HepG2 (cell line): Measurements from ENCODE around the gene PRKN.

Experiments
- CTCF ChIP-seq: sonication (generic); formaldehyde crosslinking; IDR thresholded peaks from 2 replicates; pipeline ENCODE4 v1.5.0; 2020; ENCODE audit warnings: mild to moderate bottlenecking, missing genetic modification reagents, moderate library complexity
- FOXP4 ChIP-seq: sonication (generic); formaldehyde crosslinking; IDR thresholded peaks from 2 replicates; pipeline ENCODE4 v1.4.0; 2020; ENCODE audit warnings: missing genetic modification reagents
- JDP2 ChIP-seq: sonication (generic); formaldehyde crosslinking; IDR thresholded peaks from 2 replicates; pipeline ENCODE4 v1.8.1; 2022; ENCODE audit warnings: missing genetic modification reagents, borderline replicate concordance
- PCBP1 ChIP-seq: fragments of 200-400 bp; formaldehyde crosslinking; IDR thresholded peaks from 2 replicates; pipeline ENCODE4 v1.6.1; 2017; ENCODE audit warnings: mild to moderate bottlenecking, low read depth, low read length, borderline replicate concordance
- ZFX ChIP-seq: sonication (generic); formaldehyde crosslinking; IDR thresholded peaks from 2 replicates; pipeline ENCODE4 v1.4.0; 2020; ENCODE audit warnings: mild to moderate bottlenecking, low read depth, missing genetic modification reagents, moderate library complexity

GRCh38 chr6:161721511-161721910 lies 1006.1 kb downstream of the PRKN start:
- TF ChIP-seq JDP2 (CRISPR knock-in tag) (no peak), ZFX (CRISPR knock-in tag) (no peak), CTCF (CRISPR knock-in tag) (no peak), PCBP1 (no peak), FOXP4 (CRISPR knock-in tag) (no peak)
